EH (cell line): ENCODE measurements around the gene COL4A1.

Experiments used
- DNase-seq: peaks from one replicate; pipeline ENCODE4 v3.0.0-alpha.2; 2015; ENCODE audit warnings: low read depth

Gene COL4A1

GRCh38 chr13:110308656-110309359, 1.9 kb upstream of the COL4A1 start:
- DNase-seq = peak; percentile 45

GRCh38 chr13:110307767-110308655, 1.1 kb upstream of the COL4A1 start:
- peak; percentile 78 for DNase-seq

GRCh38 chr13:110306340-110306959, 507 bp downstream of the COL4A1 start:
- peak; percentile 58 for DNase-seq

- DNase-seq = peak; percentile 57
These were observed 1.0 kb downstream of the COL4A1 start for GRCh38 chr13:110305949-110306339.

- no peak for DNase-seq
These were observed 1.4 kb downstream of the COL4A1 start for GRCh38 chr13:110305544-110305943.

- no peak for DNase-seq
These were observed 2.0 kb downstream of the COL4A1 start for GRCh38 chr13:110305001-110305400.

- DNase-seq = peak; percentile 79
These were observed 2.7 kb downstream of the COL4A1 start for GRCh38 chr13:110304256-110304655.

- DNase-seq = no peak
These were observed 3.3 kb downstream of the COL4A1 start for GRCh38 chr13:110303644-110304043.

GRCh38 chr13:110302997-110303396, 4.0 kb downstream of the COL4A1 start:
- no peak for DNase-seq

GRCh38 chr13:110301606-110302553, 5.1 kb downstream of the COL4A1 start:
- peak; percentile 96 for DNase-seq

GRCh38 chr13:110301083-110301482, 5.9 kb downstream of the COL4A1 start:
- DNase-seq = no peak

- peak; percentile 53 for DNase-seq
These were observed 6.7 kb downstream of the COL4A1 start for GRCh38 chr13:110300090-110300815.

- no peak for DNase-seq
These were observed 7.6 kb downstream of the COL4A1 start for GRCh38 chr13:110299283-110299840.

GRCh38 chr13:110298505-110299282, 8.3 kb downstream of the COL4A1 start:
- no peak for DNase-seq

- DNase-seq = no peak
These were observed 9.0 kb downstream of the COL4A1 start for GRCh38 chr13:110297766-110298504.

GRCh38 chr13:110297011-110297410, 9.9 kb downstream of the COL4A1 start:
- no peak for DNase-seq

GRCh38 chr13:110294622-110295021, 12.3 kb downstream of the COL4A1 start:
- DNase-seq = no peak

GRCh38 chr13:110294146-110294545, 12.8 kb downstream of the COL4A1 start:
- peak; percentile 66 for DNase-seq

GRCh38 chr13:110293649-110294048, 13.3 kb downstream of the COL4A1 start:
- DNase-seq = no peak
